Panc1 (cell line): ENCODE results near the gene TUB. TPM values are rescaled to one million over a fixed set of nuclear protein-coding genes. Genes with fewer than 3 reads are reported as not detected.

ENCODE experiments used
- ATAC-seq: fragments of 200-7000 bp; cut with Tn5 transposase; 2 replicates; pipeline ENCODE4 v1.9.1; 2020; ENCODE audit warnings: mild to moderate bottlenecking, moderate library complexity
- BruUV-seq: library from RNA; stranded (reverse); fragments of 400-500 nt; replicated peaks from 2 replicates; lab custom pipeline; 2021; lab: Mats Ljungman, UMichigan
- CTCF ChIA-PET: fragments of 300-600 bp; sonication (Branson Sonifier 250); formaldehyde crosslinking; loops from one replicate; lab custom pipeline; 2022; ENCODE audit warnings: antibody characterized with exemption; lab: Charles Lee
- POLR2A ChIA-PET: fragments of 300-600 bp; sonication (Branson Sonifier 250); formaldehyde crosslinking; loops from one replicate; lab custom pipeline; 2022; ENCODE audit warnings: antibody characterized with exemption; lab: Charles Lee
- DNase-seq: peaks from one replicate; pipeline ENCODE4 v3.0.0-alpha.2; 2010; ENCODE audit warnings: low read depth, low spot score
- H3K27ac ChIP-seq: 2 replicates; pipeline ENCODE4 v1.5.1; 2011; ENCODE audit warnings: mild to moderate bottlenecking, low read length, inconsistent platforms
- H3K27me3 ChIP-seq: fragments of 200-500 bp; sonication (Bioruptor generic); 2 replicates; pipeline ENCODE4 v1.6.0; 2014; ENCODE audit warnings: low read length, inconsistent platforms; ENCODE audit not compliant: control insufficient read depth, insufficient read depth
- H3K36me3 ChIP-seq: fragments of 200-500 bp; sonication (Bioruptor generic); 2 replicates; pipeline ENCODE4 v1.5.1; 2014; ENCODE audit warnings: inconsistent platforms, mild to moderate bottlenecking, low read length, moderate library complexity; ENCODE audit not compliant: control insufficient read depth, insufficient read depth
- H3K4me1 ChIP-seq: 2 replicates; pipeline ENCODE4 v1.5.1; 2011; ENCODE audit warnings: inconsistent platforms, mild to moderate bottlenecking, low read length, moderate library complexity; ENCODE audit not compliant: control insufficient read depth, insufficient read depth
- H3K4me3 ChIP-seq, 2 experiments: 2 replicates each; pipeline ENCODE4 v1.5.1; 2011 to 2012; ENCODE audit warnings: low read depth in 2 of 2, low read length in 2 of 2, mild to moderate bottlenecking in 2 of 2, inconsistent platforms in 1 of 2, moderate library complexity in 1 of 2
- H3K9me3 ChIP-seq: fragments of 200-500 bp; sonication (Bioruptor generic); 2 replicates; pipeline ENCODE4 v1.5.1; 2014; ENCODE audit warnings: low read depth, mild to moderate bottlenecking, inconsistent platforms, low read length, moderate library complexity; ENCODE audit not compliant: control insufficient read depth, insufficient read depth
- POLR2AphosphoS5 ChIP-seq: IDR thresholded peaks from 2 replicates; pipeline ENCODE4 v1.6.1; 2012; ENCODE audit warnings: mild to moderate bottlenecking, low read depth, low read length, moderate library complexity
- SIN3A ChIP-seq: IDR thresholded peaks from 2 replicates; pipeline ENCODE4 v1.6.1; 2012; ENCODE audit warnings: low read depth, mild to moderate bottlenecking, low read length, moderate library complexity, borderline replicate concordance; ENCODE audit not compliant: insufficient read depth
- TCF7L2 ChIP-seq: IDR thresholded peaks from 2 replicates; pipeline ENCODE4 v1.6.1; 2011; ENCODE audit warnings: mild to moderate bottlenecking, low read depth, low read length, inconsistent platforms
- in situ Hi-C: cut with HindIII; loops from 2 replicates; pipeline ENCODE4 v1.10.0; 2016; ENCODE audit warnings: low sequenced_read_pairs, low pct_unique_long_range_greater_than_20kb
- intact Hi-C: fragments of 100-400 bp; cut with micrococcal nuclease; formaldehyde crosslinking; loops from one replicate; pipeline ENCODE4 v1.10.0; 2022; ENCODE audit not compliant: unreplicated experiment
- total RNA-seq: library from RNA; stranded (reverse); gene quantifications from one replicate; pipeline ENCODE4 v1.2.1, GENCODE V29; 2021; ENCODE audit not compliant: unreplicated experiment
- TF ChIP-seq, protein P1 (sequence below): fragments of 450-650 bp; IDR thresholded peaks from 2 replicates; pipeline ENCODE4 v1.5.1; 2017; ENCODE audit warnings: mild to moderate bottlenecking
- TF ChIP-seq, protein P2 (sequence below), 2 experiments: IDR thresholded peaks; 2 replicates each; pipeline ENCODE4 v1.6.1; 2011 to 2012; ENCODE audit warnings: low read depth in 2 of 2, control low read depth in 1 of 2, low read length in 1 of 2, mild to moderate bottlenecking in 1 of 2, moderate library complexity in 1 of 2; ENCODE audit not compliant: insufficient read depth in 1 of 2

TUB gene
- total RNA-seq, 1 experiment from 2014 or later = 4.3 TPM

DNA sequence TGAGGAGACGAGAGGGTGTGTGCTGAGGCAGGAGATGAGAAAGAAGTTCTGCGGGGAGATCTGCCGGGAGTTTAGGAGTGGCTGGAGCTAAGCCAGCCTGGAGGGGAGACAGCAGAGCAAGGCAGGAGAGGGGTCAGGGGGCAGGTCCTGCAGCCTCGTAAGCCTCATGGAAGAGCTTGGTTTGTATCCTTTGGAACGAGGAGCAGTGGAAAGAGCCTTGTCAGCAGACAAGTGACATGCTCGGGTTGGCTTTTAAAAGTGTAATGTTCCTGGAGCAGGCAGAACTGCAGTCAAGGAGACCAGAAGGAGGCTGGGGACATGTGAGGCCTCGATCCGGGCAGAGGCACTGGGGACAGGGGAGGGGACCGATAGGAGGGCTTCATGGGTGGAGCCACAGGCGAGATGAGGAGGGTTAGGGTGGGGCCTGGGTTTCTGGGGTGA, 21.4 kb upstream of the TUB start:
- Histone ChIP-seq H3K4me1 (no peaks in the 10 kb centered on the region), H3K36me3 (no peaks in the 10 kb centered on the region), H3K9me3 (no peaks in the 10 kb centered on the region), H3K4me3 (no peak overlapping the region), H3K27me3 (no peaks in the 10 kb centered on the region), H3K27ac (no peak overlapping the region)
- CTCF ChIA-PET = no interaction called here
- no peak for DNase-seq
- intact Hi-C loops (no loop called here), in situ Hi-C loops (no loop called here)
- TF ChIP-seq, protein P1, sequence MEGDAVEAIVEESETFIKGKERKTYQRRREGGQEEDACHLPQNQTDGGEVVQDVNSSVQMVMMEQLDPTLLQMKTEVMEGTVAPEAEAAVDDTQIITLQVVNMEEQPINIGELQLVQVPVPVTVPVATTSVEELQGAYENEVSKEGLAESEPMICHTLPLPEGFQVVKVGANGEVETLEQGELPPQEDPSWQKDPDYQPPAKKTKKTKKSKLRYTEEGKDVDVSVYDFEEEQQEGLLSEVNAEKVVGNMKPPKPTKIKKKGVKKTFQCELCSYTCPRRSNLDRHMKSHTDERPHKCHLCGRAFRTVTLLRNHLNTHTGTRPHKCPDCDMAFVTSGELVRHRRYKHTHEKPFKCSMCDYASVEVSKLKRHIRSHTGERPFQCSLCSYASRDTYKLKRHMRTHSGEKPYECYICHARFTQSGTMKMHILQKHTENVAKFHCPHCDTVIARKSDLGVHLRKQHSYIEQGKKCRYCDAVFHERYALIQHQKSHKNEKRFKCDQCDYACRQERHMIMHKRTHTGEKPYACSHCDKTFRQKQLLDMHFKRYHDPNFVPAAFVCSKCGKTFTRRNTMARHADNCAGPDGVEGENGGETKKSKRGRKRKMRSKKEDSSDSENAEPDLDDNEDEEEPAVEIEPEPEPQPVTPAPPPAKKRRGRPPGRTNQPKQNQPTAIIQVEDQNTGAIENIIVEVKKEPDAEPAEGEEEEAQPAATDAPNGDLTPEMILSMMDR = no peak
- TF ChIP-seq POLR2AphosphoS5 (no peak), SIN3A (no peak), TCF7L2 (no peak)
- TF ChIP-seq, protein P2, sequence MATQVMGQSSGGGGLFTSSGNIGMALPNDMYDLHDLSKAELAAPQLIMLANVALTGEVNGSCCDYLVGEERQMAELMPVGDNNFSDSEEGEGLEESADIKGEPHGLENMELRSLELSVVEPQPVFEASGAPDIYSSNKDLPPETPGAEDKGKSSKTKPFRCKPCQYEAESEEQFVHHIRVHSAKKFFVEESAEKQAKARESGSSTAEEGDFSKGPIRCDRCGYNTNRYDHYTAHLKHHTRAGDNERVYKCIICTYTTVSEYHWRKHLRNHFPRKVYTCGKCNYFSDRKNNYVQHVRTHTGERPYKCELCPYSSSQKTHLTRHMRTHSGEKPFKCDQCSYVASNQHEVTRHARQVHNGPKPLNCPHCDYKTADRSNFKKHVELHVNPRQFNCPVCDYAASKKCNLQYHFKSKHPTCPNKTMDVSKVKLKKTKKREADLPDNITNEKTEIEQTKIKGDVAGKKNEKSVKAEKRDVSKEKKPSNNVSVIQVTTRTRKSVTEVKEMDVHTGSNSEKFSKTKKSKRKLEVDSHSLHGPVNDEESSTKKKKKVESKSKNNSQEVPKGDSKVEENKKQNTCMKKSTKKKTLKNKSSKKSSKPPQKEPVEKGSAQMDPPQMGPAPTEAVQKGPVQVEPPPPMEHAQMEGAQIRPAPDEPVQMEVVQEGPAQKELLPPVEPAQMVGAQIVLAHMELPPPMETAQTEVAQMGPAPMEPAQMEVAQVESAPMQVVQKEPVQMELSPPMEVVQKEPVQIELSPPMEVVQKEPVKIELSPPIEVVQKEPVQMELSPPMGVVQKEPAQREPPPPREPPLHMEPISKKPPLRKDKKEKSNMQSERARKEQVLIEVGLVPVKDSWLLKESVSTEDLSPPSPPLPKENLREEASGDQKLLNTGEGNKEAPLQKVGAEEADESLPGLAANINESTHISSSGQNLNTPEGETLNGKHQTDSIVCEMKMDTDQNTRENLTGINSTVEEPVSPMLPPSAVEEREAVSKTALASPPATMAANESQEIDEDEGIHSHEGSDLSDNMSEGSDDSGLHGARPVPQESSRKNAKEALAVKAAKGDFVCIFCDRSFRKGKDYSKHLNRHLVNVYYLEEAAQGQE (IDR thresholded peaks at IDR 0.05; ENCODE audit: insufficient read depth in 1 of 2, low read depth in 2 of 2, low read length in 1 of 2) = no peak
- no TSS peak for BruUV-seq
- POLR2A ChIA-PET = no interaction called here
- ATAC-seq = no peak

DNA sequence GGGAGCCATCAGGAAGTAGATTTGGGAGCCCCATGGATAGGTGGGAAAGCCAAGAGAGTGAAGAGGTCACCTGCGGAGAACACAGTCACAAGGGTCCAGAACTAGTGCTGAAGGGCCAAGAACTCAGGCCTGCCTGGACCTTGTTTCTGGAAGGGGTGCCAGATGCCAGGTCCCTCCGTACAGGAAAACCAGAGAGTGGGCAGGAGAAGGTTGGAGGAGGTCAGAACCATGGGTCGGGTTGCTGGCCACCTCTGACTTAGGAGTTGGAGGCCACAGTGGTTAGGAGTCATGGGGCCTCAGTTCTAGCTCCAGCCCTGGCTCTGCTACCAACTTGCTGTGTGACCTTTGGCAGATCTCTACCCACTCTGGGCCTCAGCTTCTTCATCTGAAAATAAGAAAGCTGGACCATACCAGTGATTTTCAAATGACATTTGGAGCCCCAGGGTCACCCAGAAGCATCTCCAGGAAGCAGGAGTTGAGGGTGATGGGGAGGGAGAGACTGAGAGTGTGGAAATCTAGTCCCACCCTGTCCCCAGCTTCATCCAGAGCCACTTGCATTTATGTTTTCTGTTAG, 20.8 kb upstream of the TUB start:
- no peak for DNase-seq
- H3K27ac ChIP-seq = no peak overlapping the region
- TF ChIP-seq, protein P1 = no peak
- no peak for TF ChIP-seq TCF7L2
- no peak for TF ChIP-seq POLR2AphosphoS5
- no peak for TF ChIP-seq SIN3A
- TF ChIP-seq, protein P2 (IDR thresholded peaks at IDR 0.05; ENCODE audit: insufficient read depth in 1 of 2, low read depth in 2 of 2, low read length in 1 of 2) = no peak
- no peaks in the 10 kb centered on the region for H3K9me3 ChIP-seq
- ChIA-PET CTCF (no interaction called here), POLR2A (no interaction called here)
- in situ Hi-C loops (no loop called here), intact Hi-C loops (no loop called here)
- H3K4me3 ChIP-seq = no peak overlapping the region
- H3K27me3 ChIP-seq = no peaks in the 10 kb centered on the region
- no peaks in the 10 kb centered on the region for H3K36me3 ChIP-seq
- no peaks in the 10 kb centered on the region for H3K4me1 ChIP-seq
- ATAC-seq = no peak
- no TSS peak for BruUV-seq
